ENCODE results near the gene USP35.

USP35 gene

DNA sequence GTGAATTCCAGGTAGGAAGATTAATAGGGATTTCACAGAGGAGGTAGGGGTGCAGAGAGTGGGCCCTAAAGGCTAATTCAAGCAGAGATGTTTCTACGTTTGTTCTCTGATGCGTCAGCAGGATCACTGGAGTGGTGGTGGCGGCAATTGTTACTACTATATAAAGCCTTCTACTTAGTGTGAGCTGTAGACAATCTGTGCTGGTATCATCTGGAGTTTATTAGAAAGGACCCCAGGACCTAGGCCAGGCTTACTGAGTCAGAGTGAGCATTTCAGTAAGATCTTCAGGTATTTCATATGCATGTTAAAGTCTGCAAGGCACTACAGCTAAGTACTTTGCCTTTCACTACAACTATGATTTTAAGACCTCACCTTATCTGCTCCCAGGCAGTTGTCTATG, 59.5 kb downstream of the USP35 start:
- TF ChIP-seq FOXM1 (IDR thresholded peaks at IDR 0.05; ENCODE audit: borderline replicate concordance, low read depth) (no peak), TCF12 (IDR thresholded peaks at IDR 0.05; ENCODE audit: low read depth) (no peak), NFIC (IDR thresholded peaks at IDR 0.05) (no peak), YY1 (IDR thresholded peaks at IDR 0.05; ENCODE audit: low read depth) (no peak), EP300 (IDR thresholded peaks at IDR 0.05; ENCODE audit: borderline replicate concordance) (no peak), RAD21 (IDR thresholded peaks at IDR 0.05; ENCODE audit: low read depth) (no peak), EGR1 (IDR thresholded peaks at IDR 0.05) (no peak), TEAD4 (IDR thresholded peaks at IDR 0.05) (no peak), ZBTB7A (IDR thresholded peaks at IDR 0.05; ENCODE audit: low read depth) (no peak)
- TF ChIP-seq, protein P1, sequence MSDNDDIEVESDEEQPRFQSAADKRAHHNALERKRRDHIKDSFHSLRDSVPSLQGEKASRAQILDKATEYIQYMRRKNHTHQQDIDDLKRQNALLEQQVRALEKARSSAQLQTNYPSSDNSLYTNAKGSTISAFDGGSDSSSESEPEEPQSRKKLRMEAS (IDR thresholded peaks at IDR 0.05) = no peak
- TF ChIP-seq, protein P2, sequence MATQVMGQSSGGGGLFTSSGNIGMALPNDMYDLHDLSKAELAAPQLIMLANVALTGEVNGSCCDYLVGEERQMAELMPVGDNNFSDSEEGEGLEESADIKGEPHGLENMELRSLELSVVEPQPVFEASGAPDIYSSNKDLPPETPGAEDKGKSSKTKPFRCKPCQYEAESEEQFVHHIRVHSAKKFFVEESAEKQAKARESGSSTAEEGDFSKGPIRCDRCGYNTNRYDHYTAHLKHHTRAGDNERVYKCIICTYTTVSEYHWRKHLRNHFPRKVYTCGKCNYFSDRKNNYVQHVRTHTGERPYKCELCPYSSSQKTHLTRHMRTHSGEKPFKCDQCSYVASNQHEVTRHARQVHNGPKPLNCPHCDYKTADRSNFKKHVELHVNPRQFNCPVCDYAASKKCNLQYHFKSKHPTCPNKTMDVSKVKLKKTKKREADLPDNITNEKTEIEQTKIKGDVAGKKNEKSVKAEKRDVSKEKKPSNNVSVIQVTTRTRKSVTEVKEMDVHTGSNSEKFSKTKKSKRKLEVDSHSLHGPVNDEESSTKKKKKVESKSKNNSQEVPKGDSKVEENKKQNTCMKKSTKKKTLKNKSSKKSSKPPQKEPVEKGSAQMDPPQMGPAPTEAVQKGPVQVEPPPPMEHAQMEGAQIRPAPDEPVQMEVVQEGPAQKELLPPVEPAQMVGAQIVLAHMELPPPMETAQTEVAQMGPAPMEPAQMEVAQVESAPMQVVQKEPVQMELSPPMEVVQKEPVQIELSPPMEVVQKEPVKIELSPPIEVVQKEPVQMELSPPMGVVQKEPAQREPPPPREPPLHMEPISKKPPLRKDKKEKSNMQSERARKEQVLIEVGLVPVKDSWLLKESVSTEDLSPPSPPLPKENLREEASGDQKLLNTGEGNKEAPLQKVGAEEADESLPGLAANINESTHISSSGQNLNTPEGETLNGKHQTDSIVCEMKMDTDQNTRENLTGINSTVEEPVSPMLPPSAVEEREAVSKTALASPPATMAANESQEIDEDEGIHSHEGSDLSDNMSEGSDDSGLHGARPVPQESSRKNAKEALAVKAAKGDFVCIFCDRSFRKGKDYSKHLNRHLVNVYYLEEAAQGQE (IDR thresholded peaks at IDR 0.05; ENCODE audit: low read depth) = no peak
- TF ChIP-seq, protein P3, sequence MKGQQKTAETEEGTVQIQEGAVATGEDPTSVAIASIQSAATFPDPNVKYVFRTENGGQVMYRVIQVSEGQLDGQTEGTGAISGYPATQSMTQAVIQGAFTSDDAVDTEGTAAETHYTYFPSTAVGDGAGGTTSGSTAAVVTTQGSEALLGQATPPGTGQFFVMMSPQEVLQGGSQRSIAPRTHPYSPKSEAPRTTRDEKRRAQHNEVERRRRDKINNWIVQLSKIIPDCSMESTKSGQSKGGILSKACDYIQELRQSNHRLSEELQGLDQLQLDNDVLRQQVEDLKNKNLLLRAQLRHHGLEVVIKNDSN (IDR thresholded peaks at IDR 0.05) = no peak

DNA sequence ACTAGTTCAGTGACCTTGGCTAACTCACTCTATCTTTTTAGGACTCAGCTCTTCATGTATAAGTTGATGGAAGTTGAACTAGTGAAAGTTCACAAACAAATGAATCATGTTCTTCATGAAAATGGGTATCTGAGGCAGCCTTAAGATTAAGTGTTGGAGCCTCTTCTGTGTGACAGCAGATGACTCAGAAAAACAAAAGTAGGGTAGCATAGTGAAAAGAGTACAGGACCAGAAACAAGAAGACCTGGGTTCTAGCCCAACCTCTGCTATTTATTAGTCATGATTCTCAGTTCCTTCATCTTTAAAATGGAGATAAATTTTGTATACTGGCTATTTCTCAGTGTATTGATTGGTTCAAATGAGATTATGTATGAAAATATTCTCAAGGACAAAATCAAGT, 60.2 kb downstream of the USP35 start:
- TF ChIP-seq TAF1 (IDR thresholded peaks at IDR 0.05; ENCODE audit: low read depth) (no peak), TCF12 (IDR thresholded peaks at IDR 0.05; ENCODE audit: low read depth) (no peak), CREB1 (IDR thresholded peaks at IDR 0.05; ENCODE audit: low read depth) (no peak), FOXM1 (IDR thresholded peaks at IDR 0.05; ENCODE audit: borderline replicate concordance, low read depth) (no peak), CEBPB (IDR thresholded peaks at IDR 0.05) (no peak), ZBTB7A (IDR thresholded peaks at IDR 0.05; ENCODE audit: low read depth) (no peak), EP300 (IDR thresholded peaks at IDR 0.05; ENCODE audit: borderline replicate concordance) (no peak), NFIC (IDR thresholded peaks at IDR 0.05) (no peak), RAD21 (IDR thresholded peaks at IDR 0.05; ENCODE audit: low read depth) (no peak), YY1 (IDR thresholded peaks at IDR 0.05; ENCODE audit: low read depth) (no peak), EGR1 (IDR thresholded peaks at IDR 0.05) (no peak), TEAD4 (IDR thresholded peaks at IDR 0.05) (no peak)
- TF ChIP-seq, protein P2 (IDR thresholded peaks at IDR 0.05; ENCODE audit: low read depth) = no peak
- TF ChIP-seq, protein P1 (IDR thresholded peaks at IDR 0.05) = no peak
- TF ChIP-seq, protein P3 (IDR thresholded peaks at IDR 0.05) = no peak

DNA sequence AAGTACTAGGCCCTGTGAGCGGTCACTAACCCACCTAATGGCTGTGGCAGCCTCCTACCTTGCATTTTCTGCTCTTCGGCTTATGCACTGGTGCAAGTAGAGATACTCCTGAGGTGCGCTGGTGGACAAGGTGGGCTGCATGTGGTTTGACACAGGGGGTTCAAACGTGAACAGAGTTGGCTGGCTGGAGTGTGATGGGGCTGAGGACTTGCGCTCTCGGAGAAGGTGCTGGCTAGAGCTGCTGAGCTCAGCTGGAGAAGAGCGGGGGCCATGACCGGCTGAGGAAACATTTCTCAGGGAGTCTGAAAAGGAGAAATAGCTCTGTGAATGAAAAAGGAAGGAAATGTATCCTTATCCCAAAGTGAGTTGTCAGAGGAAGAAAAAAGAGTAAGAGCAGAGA, 61.4 kb downstream of the USP35 start:
- no peak for TF ChIP-seq TEAD4 (IDR thresholded peaks at IDR 0.05)
- no peak for TF ChIP-seq FOXM1 (IDR thresholded peaks at IDR 0.05; ENCODE audit: borderline replicate concordance, low read depth)
- TF ChIP-seq, protein P3 (IDR thresholded peaks at IDR 0.05) = no peak
- TF ChIP-seq RAD21 (IDR thresholded peaks at IDR 0.05; ENCODE audit: low read depth) = no peak

DNA sequence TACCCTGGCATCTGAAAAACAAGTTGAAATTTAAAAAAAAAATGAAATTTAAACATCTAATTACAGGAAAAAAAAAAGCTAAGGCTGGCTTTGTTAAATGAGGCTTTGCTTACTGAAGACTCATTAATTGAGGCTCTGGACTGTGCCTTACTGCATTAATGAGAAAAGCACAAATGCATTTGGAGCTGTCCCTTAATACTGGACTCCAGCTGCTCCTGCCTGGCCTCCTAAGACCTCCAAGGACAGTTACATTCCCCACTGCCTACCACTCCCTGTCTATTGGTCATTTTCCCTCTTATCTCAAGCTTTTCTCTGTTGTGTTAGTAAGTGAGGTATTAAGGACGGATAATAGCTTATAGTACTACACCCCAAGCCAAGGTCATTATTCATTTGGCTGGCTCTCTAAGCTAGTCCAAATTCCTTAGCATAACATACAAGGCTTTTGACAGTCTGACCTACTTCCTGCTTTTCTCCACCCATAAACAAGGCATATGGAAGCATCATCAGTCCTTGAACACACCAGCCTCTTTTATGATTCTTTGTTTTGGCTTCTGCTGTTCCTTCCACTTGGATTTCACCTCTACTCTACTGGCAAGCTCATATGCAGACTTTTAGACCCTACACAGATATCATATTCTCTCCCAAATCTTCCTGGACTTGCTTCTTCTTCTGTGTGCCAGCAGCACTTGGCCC, 62.5 kb downstream of the USP35 start:
- TF ChIP-seq YY1 (IDR thresholded peaks at IDR 0.05; ENCODE audit: low read depth) (no peak), EGR1 (IDR thresholded peaks at IDR 0.05) (no peak), TEAD4 (IDR thresholded peaks at IDR 0.05) (no peak), TAF1 (IDR thresholded peaks at IDR 0.05; ENCODE audit: low read depth) (no peak), TCF12 (IDR thresholded peaks at IDR 0.05; ENCODE audit: low read depth) (no peak), CREB1 (IDR thresholded peaks at IDR 0.05; ENCODE audit: low read depth) (no peak), FOXM1 (IDR thresholded peaks at IDR 0.05; ENCODE audit: borderline replicate concordance, low read depth) (no peak)
- TF ChIP-seq, protein P3 (IDR thresholded peaks at IDR 0.05) = no peak
- TF ChIP-seq, protein P2 (IDR thresholded peaks at IDR 0.05; ENCODE audit: low read depth) = no peak
